ENCODE measurements around the gene LRRC23.

- TF ChIP-seq CTCF (IDR thresholded peaks at IDR 0.05) (no peak), POLR2A (IDR thresholded peaks at IDR 0.05) (no peak)
These were observed 51.6 kb downstream of the LRRC23 start for GRCh38 chr12:6956021-6956727.

All from Peyer's patch (tissue), 4 donors.